ENCODE data around the gene MUC4. TPM values are rescaled to one million over a fixed set of nuclear protein-coding genes. Genes with fewer than 3 reads are reported as not detected.
A peak's percentile ranks its signal among the peaks of the same experiment; 100 is the strongest.
"Not testable (repeated sequence)": the region's sequence is repeated elsewhere in the genome, so short reads cannot be mapped to it uniquely, and the experiment has no call there.

Gene MUC4
- polyA plus RNA-seq, 3 donors: 0.65 to 1.2 (median 0.83) TPM

DNA sequence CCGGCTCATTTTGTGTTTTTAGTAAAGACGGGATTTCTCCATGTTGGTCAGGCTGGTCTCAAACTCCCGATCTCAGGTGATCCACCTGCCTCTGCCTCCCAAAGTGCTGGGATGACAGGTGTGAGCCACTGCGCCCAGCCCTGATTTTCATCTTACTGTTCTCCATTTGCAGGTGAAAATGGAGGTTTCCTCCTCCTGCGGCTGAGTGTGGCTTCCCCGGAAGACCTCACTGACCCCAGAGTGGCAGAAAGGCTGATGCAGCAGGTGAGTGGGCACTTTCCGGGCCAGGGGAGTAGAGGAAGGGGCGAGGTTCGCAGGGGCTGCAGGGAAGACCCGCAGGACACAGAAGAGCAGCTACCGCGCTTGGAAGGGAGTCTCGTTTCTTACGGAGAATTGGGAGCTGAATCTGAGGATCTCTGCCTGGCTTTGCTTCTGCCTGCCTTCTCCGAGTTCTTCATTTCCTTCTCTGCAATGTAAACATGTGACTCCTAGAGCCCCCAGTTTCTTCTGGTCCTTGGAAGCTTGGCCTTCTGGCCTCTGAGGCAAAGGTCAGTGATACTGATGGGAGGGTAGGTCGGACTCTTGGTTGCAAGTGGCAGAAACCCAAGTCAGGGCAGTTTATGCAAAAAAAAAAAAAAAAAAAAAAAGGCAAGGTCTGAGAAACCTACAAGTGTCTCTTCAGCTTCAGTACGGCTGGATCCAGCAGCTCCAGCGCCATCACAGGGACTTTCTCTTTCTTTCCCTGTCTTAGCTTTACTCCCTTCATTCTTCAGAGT is 82.1 kb downstream of the MUC4 start:
- DNase-seq (ENCODE audit: extremely low read depth in 1 of 11, low read depth in 9 of 11, low spot score in 4 of 11): no peak

DNA sequence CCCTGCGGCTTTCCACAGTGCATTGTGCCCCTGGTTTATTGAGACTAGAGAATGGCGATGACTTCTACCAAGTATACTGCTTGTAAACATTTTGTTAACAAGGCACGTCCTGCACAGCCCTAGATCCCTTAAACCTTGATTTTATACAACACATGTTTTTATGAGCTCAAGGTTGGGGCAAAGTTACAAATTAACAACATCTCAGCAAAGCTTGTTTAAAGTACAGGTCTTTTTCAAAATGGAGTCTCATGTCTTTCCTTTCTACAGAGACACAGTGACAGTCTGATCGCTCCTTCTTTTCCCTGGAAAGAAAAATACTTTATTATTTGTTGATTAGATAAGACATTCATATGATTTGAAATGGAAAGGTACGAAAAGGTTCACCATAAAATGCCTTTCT is 82.9 kb downstream of the MUC4 start:
- not testable (repeated sequence) for DNase-seq (ENCODE audit: extremely low read depth in 1 of 11, low read depth in 9 of 11, low spot score in 4 of 11)

DNA sequence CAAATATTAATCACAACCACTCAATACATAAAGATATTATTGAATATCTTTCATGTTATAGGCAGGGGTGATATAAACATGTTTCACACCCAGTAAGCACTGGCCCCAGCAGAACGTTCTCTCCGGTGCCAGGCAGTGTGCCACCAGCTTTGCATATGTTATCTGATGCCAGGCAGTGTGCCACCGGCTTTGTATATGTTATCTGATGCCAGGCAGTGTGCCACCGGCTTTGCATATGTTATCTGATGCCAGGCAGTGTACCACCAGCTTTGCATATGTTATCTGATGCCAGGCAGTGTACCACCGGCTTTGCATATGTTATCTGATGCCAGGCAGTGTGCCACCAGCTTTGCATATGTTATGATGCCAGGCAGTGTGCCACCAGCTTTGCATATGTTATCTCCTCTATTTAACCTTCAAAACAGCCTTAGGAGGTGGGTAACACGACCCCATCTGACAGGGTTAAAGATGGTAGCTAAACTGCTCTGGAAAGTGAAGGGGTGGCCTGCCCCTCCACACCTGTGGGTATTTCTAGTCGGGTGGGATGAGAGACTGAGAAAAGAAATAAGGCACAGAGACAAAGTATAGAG is 84.0 kb downstream of the MUC4 start:
- DNase-seq (ENCODE audit: extremely low read depth in 1 of 11, low read depth in 9 of 11, low spot score in 4 of 11): no peak

DNA sequence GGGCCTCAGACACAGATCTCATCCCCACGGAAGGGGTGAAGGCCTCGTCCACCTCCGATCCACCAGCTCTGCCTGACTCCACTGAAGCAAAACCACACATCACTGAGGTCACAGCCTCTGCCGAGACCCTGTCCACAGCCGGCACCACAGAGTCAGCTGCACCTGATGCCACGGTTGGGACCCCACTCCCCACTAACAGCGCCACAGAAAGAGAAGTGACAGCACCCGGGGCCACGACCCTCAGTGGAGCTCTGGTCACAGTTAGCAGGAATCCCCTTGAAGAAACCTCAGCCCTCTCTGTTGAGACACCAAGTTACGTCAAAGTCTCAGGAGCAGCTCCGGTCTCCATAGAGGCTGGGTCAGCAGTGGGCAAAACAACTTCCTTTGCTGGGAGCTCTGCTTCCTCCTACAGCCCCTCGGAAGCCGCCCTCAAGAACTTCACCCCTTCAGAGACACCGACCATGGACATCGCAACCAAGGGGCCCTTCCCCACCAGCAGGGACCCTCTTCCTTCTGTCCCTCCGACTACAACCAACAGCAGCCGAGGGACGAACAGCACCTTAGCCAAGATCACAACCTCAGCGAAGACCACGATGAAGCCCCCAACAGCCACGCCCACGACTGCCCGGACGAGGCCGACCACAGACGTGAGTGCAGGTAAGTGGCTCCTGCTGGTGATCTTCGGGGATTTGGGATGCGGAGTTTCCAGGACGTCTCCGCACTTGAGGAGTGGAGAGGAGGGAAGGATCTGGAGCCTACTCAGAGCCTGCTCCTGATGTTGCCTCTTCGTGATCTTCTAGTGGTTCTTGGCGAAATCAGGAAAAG is 85.6 kb downstream of the MUC4 start:
- not testable (repeated sequence) for DNase-seq (ENCODE audit: extremely low read depth in 1 of 11, low read depth in 9 of 11, low spot score in 4 of 11)

DNA sequence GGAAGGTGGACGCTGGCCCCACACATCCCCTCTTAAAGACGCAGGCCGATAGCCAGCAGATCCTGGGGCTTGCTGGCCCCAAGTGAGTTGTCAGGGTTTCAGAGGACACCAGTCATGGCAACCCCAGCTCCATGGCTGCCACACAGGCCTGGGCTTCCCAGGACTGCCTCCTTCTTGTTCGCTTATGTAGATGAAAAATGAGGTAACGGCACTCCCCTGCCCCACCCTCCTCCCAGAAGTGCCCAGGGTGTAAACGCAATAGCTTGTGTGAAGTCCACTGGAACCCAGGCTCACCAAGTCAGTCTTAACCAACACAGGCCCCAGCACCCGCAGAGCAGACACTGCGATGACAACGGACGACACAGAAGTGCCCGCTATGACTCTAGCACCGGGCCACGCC is 87.4 kb downstream of the MUC4 start:
- DNase-seq (ENCODE audit: extremely low read depth in 1 of 11, low read depth in 9 of 11, low spot score in 4 of 11): not testable (repeated sequence)

DNA sequence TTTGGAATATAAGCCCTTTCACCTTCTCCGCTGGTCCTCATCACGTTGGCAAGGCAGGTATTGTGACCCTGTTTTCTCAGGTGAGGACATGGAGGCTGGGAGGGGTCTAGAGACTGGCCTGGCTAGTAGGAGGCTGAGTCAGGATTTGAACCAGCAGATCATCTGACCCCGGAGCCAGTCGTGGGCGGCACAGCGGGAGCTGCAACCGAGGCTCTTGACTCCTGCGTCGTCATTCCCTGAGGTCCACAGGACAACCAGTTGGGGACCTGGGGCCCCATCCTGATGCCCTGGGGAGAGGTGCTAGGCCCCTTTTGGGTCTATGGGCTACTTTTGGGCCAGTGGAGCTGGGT is 88.8 kb downstream of the MUC4 start:
- DNase-seq (ENCODE audit: extremely low read depth in 1 of 11, low read depth in 9 of 11, low spot score in 4 of 11): not testable (repeated sequence)

DNA sequence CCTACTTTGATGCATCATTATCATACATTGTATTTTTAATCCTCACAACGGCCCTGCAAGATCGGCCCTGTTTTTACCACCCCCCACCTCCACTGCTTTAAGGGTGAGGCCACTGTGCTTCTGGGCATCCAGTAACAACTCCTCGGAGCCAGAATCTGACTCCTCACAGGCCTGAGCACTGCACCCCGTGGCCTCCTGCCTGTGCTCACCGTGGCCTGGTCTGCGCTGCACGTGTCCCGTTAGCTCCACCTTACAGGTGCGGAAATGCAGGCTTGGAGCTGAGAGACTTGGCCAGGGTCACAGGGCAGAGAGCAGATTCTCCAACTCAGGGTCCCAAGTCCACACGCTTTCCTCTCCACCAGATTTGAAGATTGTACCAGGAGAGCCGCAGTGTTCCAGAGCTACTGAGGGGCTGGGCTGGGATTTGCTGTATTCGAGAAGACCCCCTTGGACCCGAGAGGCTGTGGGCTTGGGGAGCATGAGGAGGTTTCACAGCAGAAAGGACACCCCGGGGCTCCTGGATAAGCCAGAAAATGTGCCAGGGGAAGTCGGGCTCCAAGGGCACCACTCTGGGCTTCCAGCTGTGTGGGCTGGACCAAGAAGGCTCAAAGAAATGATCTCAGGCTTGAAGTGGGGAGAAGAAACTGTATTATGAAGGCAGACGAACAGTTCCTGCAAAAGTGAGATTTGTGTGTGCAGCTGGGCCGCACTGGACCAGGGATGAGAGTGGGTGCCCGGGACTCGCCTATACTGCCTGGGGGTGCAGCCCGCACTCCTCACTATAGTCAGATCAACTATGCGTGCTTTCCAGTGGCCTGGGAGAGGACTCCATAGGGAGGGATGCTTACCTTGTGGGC is 89.4 kb downstream of the MUC4 start:
- not testable (repeated sequence) for DNase-seq (ENCODE audit: extremely low read depth in 1 of 11, low read depth in 9 of 11, low spot score in 4 of 11)

DNA sequence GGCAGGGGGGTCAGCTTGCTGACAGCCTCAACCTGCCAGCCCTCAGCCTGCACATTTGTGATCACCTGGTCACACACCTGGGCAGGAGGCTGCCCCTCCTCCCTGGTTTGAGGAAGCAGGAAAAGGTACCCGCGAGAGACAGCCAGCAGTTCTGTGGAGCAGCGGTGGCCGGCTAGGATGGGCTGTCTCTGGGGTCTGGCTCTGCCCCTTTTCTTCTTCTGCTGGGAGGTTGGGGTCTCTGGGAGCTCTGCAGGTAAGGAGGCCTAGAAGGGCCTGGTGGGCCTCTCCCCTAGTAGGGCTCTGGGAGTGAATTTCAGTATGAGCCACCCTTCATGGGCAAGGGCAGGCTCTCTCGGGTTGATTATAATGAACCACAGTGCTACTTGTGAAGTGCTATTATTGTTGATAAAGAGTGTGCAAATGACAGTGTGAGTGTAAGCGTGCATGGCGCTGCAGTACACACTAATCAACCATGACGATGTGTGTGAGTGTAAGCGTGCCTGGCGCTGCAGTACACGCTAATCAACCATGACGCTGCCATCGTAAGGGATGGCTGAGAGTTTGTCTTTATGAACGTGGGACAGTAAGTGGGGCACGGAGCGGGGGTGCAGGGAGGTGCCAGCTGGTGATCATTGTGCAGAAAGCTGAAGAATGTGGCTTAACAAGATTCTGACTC is 90.8 kb downstream of the MUC4 start, which contains the start of gene MUC20:
MUC20 (plus strand) TSS at position 148 of the 676 bp plus-strand sequence; CDS start at position 178, 30 bp downstream.
- DNase-seq (ENCODE audit: extremely low read depth in 1 of 11, low read depth in 9 of 11, low spot score in 4 of 11): peak in 4 of 11 donors; percentile 43 to 60 (median 44)

DNA sequence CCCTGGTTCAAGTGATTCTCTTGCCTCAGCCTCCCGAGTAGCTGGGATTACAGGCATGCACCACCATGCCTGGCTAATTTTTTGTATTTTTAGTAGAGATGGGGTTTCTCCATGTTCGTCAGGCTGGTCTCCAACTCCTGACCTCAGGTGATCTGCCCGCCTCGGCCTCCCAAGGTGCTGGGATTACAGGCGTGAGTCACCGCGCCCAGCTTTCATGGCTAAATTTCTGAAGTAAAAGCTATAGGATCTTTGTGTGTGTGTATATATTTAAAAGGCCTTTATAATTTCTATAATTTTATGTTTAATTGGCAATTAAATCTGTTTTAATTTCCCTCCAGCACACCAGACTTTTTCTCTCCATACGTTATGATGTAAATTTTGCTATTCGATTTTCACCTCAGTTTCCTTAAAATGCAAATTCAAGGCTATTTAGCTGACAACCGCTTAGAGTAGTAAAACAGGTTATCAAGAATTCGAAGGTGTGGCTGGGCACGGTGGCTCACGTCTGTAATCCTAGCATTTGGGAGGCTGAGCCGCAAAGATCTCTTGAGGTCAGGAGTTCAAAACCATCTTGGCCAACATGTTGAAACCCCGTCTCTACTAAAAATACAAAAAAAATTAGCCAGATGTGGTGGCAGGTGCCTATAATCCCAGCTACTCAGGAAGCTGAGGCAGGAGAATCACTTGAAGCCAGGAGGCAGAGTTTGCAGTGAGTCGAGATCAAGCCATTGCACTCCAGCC is 92.0 kb downstream of the MUC4 start:
- DNase-seq (ENCODE audit: extremely low read depth in 1 of 11, low read depth in 9 of 11, low spot score in 4 of 11): not testable (repeated sequence)

DNA sequence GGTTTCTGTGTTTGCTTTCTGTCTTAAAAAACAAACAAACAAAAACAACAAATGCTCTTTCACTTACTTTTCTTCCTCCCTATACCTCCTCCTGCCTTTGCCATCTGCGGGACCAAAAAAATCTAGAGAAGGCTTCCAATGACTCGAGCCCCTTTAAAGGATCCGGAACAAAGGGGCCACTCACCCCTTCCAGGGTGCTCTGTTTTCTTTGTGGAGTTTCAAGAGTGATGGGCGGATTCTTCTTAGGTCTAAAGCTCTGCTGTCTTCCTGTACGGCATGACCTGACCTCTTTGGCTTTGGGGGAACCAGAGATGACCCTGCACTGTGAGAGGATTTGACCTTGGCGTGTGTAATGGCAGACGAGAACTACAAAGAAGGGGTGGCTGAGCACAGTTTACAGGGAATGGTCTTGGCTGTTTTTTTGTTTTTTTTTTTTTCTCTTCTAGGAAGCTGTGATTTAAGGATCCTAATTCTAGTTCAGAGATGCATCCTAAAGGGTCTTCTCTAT is 93.2 kb downstream of the MUC4 start:
- DNase-seq (ENCODE audit: extremely low read depth in 1 of 11, low read depth in 9 of 11, low spot score in 4 of 11): no peak

DNA sequence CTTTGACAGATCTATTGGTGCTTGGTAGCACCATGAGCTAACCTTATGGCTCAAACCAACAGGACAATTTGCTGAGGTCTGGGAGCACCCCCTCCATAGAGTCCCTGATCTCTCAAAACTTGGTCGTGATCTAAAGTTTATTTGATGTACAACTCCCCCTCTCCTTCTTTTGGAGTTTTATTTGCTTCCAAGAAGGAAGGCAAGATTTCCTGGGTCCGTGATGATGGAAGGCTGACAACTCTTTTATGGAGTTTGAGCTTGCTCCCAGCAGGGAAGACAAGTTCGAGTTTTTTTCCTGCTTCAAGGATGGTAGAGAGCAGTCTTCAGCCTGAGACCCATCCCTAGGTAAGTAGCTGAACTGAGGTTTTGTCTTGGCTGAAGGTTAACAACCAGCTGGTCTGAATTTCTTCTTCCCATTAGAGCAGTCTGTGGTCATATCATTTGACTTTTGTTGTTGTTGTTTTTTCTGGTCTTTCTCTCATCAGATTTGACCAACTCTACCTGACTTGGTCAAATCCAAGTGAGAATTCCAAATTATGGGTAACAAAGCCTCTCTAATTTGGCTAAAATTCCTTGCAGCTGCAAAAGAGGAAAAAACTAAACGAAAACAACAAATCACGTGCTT is 93.8 kb downstream of the MUC4 start:
- DNase-seq (ENCODE audit: extremely low read depth in 1 of 11, low read depth in 9 of 11, low spot score in 4 of 11): no peak

DNA sequence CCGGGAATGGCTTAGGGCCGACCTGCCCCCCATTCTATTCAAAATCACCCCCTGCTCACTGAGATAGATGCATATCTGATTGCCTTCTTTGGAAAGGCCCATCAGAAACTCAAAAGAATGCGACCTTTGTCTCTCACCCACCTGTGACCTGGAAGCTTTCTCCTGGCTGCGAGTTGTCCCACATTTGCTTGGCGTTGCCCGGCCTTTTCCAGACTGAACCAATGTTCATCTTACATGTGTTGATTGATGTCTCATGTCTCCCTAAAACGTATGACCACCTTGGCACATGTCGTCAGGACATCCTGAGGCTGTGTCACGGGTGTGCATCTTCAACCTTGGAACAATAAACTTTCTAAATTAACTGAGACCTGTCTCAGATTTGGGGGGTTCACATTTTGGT is 94.3 kb downstream of the MUC4 start:
- no peak for DNase-seq (ENCODE audit: extremely low read depth in 1 of 11, low read depth in 9 of 11, low spot score in 4 of 11)

DNA sequence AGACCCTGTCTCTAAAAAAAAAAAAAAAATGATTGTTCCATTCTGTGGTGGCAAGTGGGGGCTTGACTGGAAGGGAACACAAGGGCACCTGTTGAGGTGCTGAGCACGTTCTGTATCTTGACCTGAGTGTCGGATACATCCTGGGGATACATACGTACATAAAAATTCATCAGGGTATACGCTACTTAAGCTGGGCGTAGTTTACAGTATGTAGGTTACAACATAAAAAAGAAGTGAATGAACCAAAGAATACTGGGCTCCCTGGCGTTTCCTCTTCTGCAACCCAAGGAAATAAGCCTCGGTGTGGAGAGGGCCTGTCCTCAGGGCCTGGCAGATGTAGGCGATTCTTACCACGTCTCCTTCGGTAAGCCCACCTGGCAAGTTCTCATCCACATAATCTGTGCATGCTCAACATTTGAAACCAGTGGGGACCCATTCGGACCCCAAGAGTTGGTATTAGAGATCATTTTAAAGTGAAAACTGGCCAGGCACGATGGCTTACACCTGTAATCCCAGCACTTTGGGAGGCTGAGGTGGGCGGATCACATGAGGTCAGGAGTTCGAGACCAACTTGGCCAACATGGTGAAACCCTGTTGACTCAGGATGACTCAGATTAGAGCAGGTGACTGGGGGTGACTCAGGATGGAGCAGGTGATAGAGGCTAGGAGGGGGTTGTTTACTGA is 96.0 kb downstream of the MUC4 start:
- no peak for DNase-seq (ENCODE audit: extremely low read depth in 1 of 11, low read depth in 9 of 11, low spot score in 4 of 11)

DNA sequence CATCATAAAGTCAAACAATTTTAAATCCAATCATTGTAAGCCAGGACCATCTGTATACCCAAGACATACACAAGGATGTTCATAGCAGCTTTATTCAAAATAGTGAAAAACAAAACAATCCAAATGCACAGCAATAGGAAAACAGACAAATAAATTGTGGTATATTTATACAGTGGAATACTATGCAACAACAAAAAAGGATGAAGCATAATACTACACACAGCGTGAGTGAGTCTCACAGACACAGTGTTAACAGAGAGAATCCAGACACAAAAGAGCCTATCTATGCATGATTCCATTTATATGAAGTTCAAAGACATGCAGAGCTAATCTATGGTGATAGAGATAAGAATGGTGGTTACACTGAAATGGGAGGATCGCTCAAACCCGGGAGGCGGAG is 96.6 kb downstream of the MUC4 start:
- no peak for DNase-seq (ENCODE audit: extremely low read depth in 1 of 11, low read depth in 9 of 11, low spot score in 4 of 11)

DNA sequence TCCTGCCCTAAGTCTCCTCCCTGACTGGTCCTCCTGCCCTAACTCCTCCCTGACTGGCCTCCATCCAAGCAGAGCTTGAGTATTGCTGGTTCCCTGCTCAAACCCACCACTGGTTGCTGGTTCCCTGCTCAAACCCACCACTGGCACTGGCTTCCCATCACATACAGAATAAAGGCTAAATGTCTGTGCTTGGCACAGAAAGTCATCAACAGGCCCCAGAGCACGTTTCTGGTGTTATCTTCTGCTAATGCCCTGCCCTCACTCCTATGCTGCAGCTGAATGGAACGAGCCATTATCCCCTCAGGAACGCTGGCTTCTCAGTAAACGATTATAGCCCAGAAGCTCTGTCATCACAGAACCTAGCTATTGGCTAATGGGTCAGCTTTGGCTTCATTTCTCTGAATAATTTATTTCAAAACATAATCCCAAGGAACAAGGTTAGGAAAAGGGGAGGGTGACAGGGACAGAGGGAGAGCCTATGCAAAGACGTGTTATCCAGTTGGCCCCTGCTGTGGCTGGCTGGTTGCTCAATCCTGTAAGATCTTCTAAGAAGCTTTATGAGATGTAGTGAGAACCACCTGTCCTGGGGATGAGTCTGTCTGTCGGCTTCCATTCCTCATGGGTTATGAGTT is 97.2 kb downstream of the MUC4 start:
- no peak for DNase-seq (ENCODE audit: extremely low read depth in 1 of 11, low read depth in 9 of 11, low spot score in 4 of 11)

DNA sequence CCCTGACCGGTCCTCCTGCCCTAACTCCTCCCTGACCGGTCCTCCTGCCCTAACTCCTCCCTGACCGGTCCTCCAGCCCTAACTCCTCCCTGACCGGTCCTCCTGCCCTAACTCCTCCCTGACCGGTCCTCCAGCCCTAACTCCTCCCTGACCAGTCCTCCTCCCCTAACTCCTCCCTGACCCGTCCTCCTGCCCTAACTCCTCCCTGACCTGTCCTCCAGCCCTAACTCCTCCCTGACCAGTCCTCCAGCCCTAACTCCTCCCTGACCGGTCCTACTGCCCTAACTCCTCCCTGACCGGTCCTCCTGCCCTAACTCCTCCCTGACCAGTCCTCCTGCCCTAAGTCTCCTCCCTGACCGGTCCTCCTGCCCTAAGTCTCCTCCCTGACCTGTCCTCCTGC is 98.6 kb downstream of the MUC4 start:
- not testable (repeated sequence) for DNase-seq (ENCODE audit: extremely low read depth in 1 of 11, low read depth in 9 of 11, low spot score in 4 of 11)
